ENCODE results near the gene FXR2. TPM values are rescaled to one million over a fixed set of nuclear protein-coding genes. Genes with fewer than 3 reads are reported as not detected.

Gene FXR2
- total RNA-seq, 1 experiment from 2014 or later: 35.1 TPM

DNA sequence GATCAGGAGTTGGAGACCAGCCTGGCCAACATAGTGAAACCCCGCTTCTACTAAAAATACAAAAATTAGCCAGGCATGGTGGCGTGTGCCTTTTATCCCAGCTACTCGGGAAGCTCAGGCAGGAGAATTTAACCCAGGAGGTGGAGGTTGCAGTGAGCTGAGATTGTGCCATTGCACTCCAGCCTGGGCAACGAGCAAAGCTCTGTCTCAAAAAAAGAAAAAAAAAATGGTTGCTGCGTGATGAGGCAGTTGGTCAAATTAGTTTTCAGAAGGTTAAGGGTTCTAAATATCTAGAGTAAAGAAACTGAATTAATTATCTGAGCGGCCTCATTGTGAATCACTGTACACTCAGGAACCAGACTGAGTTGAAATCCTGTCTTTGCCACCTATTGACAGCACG, 38.7 kb downstream of the FXR2 start (continued):
- TF ChIP-seq NFYB (CRISPR knock-in tag; conservative IDR thresholded peaks at IDR 0.05; ENCODE audit: low read depth): no peak
- TF ChIP-seq CBFB (CRISPR knock-in tag; IDR thresholded peaks at IDR 0.05; ENCODE audit: low read depth): no peak
- TF ChIP-seq, protein P1, sequence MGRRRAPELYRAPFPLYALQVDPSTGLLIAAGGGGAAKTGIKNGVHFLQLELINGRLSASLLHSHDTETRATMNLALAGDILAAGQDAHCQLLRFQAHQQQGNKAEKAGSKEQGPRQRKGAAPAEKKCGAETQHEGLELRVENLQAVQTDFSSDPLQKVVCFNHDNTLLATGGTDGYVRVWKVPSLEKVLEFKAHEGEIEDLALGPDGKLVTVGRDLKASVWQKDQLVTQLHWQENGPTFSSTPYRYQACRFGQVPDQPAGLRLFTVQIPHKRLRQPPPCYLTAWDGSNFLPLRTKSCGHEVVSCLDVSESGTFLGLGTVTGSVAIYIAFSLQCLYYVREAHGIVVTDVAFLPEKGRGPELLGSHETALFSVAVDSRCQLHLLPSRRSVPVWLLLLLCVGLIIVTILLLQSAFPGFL (CRISPR knock-in tag; IDR thresholded peaks at IDR 0.05; ENCODE audit: borderline replicate concordance): no peak
- TF ChIP-seq ZNF232 (CRISPR knock-in tag; IDR thresholded peaks at IDR 0.05): no peak
- TF ChIP-seq JAZF1 (CRISPR knock-in tag; IDR thresholded peaks at IDR 0.05): no peak
- TF ChIP-seq ZNF671 (CRISPR knock-in tag; IDR thresholded peaks at IDR 0.05): no peak
- TF ChIP-seq, protein P2, sequence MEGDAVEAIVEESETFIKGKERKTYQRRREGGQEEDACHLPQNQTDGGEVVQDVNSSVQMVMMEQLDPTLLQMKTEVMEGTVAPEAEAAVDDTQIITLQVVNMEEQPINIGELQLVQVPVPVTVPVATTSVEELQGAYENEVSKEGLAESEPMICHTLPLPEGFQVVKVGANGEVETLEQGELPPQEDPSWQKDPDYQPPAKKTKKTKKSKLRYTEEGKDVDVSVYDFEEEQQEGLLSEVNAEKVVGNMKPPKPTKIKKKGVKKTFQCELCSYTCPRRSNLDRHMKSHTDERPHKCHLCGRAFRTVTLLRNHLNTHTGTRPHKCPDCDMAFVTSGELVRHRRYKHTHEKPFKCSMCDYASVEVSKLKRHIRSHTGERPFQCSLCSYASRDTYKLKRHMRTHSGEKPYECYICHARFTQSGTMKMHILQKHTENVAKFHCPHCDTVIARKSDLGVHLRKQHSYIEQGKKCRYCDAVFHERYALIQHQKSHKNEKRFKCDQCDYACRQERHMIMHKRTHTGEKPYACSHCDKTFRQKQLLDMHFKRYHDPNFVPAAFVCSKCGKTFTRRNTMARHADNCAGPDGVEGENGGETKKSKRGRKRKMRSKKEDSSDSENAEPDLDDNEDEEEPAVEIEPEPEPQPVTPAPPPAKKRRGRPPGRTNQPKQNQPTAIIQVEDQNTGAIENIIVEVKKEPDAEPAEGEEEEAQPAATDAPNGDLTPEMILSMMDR (IDR thresholded peaks at IDR 0.05): no peak

DNA sequence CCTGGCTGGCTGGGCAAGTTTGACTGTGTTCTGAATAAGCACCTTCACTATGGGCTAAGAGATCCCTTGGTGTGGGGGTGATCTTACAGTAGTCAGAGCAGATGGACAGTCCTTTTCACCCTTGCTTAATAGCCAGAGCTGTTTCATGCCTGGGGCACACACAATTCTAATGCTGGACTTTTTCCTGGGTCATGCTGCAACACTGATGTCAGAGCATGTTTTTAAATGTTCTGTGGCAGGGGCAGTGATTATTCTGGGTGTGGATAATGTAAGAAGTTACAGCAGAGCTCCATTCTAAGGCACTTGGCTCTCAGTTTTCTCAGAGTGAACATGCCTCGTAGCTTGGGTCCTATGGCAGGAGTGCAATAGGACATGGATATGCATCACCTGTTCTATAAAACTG, 39.2 kb downstream of the FXR2 start:
- CTCF ChIA-PET: interaction anchor here (1.6 kb wide), 1 partner anchor 12 kb away, joined by 4 read pairs; no protein-coding TSS in a partner anchor
- H3K4me1 Mint-ChIP-seq: peaks cover 59% of the 10 kb centered on the region
- no peaks in the 10 kb centered on the region for H3K9me3 Mint-ChIP-seq
- TF ChIP-seq, protein P3, sequence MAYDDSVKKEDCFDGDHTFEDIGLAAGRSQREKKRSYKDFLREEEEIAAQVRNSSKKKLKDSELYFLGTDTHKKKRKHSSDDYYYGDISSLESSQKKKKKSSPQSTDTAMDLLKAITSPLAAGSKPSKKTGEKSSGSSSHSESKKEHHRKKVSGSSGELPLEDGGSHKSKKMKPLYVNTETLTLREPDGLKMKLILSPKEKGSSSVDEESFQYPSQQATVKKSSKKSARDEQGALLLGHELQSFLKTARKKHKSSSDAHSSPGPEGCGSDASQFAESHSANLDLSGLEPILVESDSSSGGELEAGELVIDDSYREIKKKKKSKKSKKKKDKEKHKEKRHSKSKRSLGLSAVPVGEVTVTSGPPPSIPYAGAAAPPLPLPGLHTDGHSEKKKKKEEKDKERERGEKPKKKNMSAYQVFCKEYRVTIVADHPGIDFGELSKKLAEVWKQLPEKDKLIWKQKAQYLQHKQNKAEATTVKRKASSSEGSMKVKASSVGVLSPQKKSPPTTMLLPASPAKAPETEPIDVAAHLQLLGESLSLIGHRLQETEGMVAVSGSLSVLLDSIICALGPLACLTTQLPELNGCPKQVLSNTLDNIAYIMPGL (CRISPR knock-in tag; IDR thresholded peaks at IDR 0.05): no peak
- TF ChIP-seq, protein P4, sequence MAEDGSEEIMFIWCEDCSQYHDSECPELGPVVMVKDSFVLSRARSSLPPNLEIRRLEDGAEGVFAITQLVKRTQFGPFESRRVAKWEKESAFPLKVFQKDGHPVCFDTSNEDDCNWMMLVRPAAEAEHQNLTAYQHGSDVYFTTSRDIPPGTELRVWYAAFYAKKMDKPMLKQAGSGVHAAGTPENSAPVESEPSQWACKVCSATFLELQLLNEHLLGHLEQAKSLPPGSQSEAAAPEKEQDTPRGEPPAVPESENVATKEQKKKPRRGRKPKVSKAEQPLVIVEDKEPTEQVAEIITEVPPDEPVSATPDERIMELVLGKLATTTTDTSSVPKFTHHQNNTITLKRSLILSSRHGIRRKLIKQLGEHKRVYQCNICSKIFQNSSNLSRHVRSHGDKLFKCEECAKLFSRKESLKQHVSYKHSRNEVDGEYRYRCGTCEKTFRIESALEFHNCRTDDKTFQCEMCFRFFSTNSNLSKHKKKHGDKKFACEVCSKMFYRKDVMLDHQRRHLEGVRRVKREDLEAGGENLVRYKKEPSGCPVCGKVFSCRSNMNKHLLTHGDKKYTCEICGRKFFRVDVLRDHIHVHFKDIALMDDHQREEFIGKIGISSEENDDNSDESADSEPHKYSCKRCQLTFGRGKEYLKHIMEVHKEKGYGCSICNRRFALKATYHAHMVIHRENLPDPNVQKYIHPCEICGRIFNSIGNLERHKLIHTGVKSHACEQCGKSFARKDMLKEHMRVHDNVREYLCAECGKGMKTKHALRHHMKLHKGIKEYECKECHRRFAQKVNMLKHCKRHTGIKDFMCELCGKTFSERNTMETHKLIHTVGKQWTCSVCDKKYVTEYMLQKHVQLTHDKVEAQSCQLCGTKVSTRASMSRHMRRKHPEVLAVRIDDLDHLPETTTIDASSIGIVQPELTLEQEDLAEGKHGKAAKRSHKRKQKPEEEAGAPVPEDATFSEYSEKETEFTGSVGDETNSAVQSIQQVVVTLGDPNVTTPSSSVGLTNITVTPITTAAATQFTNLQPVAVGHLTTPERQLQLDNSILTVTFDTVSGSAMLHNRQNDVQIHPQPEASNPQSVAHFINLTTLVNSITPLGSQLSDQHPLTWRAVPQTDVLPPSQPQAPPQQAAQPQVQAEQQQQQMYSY (CRISPR knock-in tag; IDR thresholded peaks at IDR 0.05): no peak
- TF ChIP-seq, protein P5, sequence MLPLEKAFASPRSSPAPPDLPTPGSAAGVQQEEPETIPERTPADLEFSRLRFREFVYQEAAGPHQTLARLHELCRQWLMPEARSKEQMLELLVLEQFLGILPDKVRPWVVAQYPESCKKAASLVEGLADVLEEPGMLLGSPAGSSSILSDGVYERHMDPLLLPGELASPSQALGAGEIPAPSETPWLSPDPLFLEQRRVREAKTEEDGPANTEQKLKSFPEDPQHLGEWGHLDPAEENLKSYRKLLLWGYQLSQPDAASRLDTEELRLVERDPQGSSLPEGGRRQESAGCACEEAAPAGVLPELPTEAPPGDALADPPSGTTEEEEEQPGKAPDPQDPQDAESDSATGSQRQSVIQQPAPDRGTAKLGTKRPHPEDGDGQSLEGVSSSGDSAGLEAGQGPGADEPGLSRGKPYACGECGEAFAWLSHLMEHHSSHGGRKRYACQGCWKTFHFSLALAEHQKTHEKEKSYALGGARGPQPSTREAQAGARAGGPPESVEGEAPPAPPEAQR (CRISPR knock-in tag; IDR thresholded peaks at IDR 0.05): no peak
- TF ChIP-seq NR1H2 (CRISPR knock-in tag; IDR thresholded peaks at IDR 0.05) (no peak), ZNF232 (CRISPR knock-in tag; IDR thresholded peaks at IDR 0.05) (no peak), ZNF138 (CRISPR knock-in tag; conservative IDR thresholded peaks at IDR 0.05) (no peak), FOXK1 (CRISPR knock-in tag; IDR thresholded peaks at IDR 0.05) (no peak), GABPB1 (CRISPR knock-in tag; IDR thresholded peaks at IDR 0.05) (no peak), TP53 (CRISPR knock-in tag; IDR thresholded peaks at IDR 0.05) (no peak), GTF2I (CRISPR knock-in tag; conservative IDR thresholded peaks at IDR 0.05) (no peak), TEAD1 (CRISPR knock-in tag; IDR thresholded peaks at IDR 0.05) (no peak)
- TF ChIP-seq, protein P6, sequence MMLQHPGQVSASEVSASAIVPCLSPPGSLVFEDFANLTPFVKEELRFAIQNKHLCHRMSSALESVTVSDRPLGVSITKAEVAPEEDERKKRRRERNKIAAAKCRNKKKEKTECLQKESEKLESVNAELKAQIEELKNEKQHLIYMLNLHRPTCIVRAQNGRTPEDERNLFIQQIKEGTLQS (CRISPR knock-in tag; conservative IDR thresholded peaks at IDR 0.05): no peak
- peaks cover 67% of the 10 kb centered on the region for H3K36me3 Mint-ChIP-seq
- DNase-seq (ENCODE audit: low spot score): no peak
- no peak for ATAC-seq
- POLR2A ChIA-PET: interaction anchor here (0.7 to 1.3 kb wide), 3 partner anchors 9 to 15 kb away, joined by 3 read pairs; partner anchors contain the start of gene SOX15
- H3K4me3 Mint-ChIP-seq: peak overlapping the region; percentile 93
- H3K27ac Mint-ChIP-seq: peak overlapping the region; percentile 92
- H3K27me3 Mint-ChIP-seq (ENCODE audit: low read depth): no peaks in the 10 kb centered on the region
